ENCODE data around the gene MYADML2.
A peak's percentile ranks its signal among the peaks of the same experiment; 100 is the strongest.

MYADML2 gene

DNA sequence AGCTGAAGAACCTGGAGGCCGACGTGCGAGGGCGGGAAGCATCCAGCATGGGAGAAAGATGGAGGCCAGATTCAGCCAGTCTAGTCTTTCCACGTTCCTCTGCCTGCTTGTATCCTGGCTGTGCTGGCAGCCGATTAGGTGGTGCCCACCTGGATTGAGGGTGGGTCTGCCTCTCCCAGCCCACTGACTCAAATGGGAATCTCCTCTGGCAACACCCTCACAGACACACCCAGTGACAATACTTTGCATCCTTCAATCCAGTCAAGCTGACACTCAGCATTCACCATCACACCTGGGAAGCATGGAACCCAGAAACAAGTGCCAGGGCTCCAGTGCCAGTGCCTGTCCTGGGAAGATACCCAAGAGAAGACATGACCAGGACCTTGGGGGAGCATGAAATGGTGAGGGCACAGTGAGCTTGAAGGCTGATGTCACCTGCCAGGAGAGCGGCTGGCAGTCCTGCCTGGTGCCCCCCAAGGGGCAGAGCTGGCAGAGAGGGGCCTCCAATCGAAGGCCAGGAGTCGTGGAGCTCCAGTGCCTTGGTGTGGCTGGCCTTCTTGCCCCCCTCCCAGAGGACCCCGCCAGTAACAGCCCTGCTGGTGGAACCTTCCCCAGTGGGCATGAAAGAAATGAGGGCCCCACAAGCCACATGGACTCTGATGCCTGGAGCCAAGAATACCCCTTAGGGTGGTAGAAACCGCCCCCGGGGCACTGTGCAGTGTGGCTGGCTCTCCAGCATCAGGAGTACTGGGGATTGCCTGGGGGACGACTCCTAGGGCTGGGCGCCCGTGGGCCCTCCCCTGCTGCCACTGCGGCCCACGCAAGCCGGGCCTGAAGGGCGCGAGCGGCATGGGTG, 45.6 kb downstream of the MYADML2 start:
- Histone ChIP-seq H3K36me3 (ENCODE audit: insufficient read depth, low read length) (peaks cover 32% of the 10 kb centered on the region), H3K9me3 (ENCODE audit: low read length) (no peaks in the 10 kb centered on the region), H3K4me3 (ENCODE audit: low read depth in 1 of 2, low read length in 2 of 2) (peak overlapping the region in 1 of 2 donors; percentile 31), H3K9ac (ENCODE audit: low read length) (no peak overlapping the region), H3K4me1 (ENCODE audit: insufficient read depth, low read length) (no peaks in the 10 kb centered on the region), H3K27ac (ENCODE audit: low read depth, low read length) (no peak overlapping the region), H3K27me3 (ENCODE audit: control insufficient read depth in 1 of 2, insufficient read depth in 2 of 2, low read length in 2 of 2) (peaks cover 0 to 24% of the 10 kb centered on the region in 2 donors)

GRCh38 chr17:81900181-81900820, 46.7 kb downstream of the MYADML2 start:
- Histone ChIP-seq H3K9me3 (ENCODE audit: low read length) (no peaks in the 10 kb centered on the region), H3K4me3 (ENCODE audit: low read depth in 1 of 2, low read length in 2 of 2) (no peak overlapping the region), H3K36me3 (ENCODE audit: insufficient read depth, low read length) (peaks cover 38% of the 10 kb centered on the region), H3K4me1 (ENCODE audit: insufficient read depth, low read length) (no peaks in the 10 kb centered on the region), H3K27ac (ENCODE audit: low read depth, low read length) (no peak overlapping the region), H3K27me3 (ENCODE audit: control insufficient read depth in 1 of 2, insufficient read depth in 2 of 2, low read length in 2 of 2) (peaks cover 0 to 24% of the 10 kb centered on the region in 2 donors), H3K9ac (ENCODE audit: low read length) (no peak overlapping the region)

DNA sequence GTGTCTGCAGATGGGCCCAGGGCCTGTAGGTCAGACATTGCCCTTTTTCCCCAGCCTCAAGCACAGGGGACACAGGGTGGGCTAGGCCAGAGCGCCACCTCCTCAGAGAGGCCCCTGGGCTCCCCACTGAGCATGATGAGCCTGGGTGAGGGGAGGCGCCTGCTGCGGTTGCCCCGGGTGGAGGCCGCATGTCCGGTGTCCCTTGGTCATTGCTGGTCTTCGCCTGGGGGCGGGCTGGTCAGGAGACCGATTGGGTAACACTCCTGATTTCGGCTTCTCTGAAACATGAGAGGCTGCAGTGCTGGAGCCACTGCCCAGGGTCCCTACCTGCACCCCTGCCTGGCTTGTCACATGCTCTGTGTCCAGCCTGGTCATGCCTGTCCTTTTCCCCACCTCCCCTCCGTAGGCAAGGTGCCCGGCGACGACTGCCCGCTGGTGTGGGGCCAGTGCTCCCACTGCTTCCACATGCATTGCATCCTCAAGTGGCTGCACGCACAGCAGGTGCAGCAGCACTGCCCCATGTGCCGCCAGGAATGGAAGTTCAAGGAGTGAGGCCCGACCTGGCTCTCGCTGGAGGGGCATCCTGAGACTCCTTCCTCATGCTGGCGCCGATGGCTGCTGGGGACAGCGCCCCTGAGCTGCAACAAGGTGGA, 47.4 kb downstream of the MYADML2 start:
- no peak overlapping the region for H3K4me3 ChIP-seq (ENCODE audit: low read depth in 1 of 2, low read length in 2 of 2)
- H3K9me3 ChIP-seq (ENCODE audit: low read length): no peaks in the 10 kb centered on the region
- H3K36me3 ChIP-seq (ENCODE audit: insufficient read depth, low read length): peaks cover 42% of the 10 kb centered on the region
- H3K27me3 ChIP-seq (ENCODE audit: control insufficient read depth in 1 of 2, insufficient read depth in 2 of 2, low read length in 2 of 2): peaks cover 0 to 24% of the 10 kb centered on the region in 2 donors
- no peaks in the 10 kb centered on the region for H3K4me1 ChIP-seq (ENCODE audit: insufficient read depth, low read length)
- H3K27ac ChIP-seq (ENCODE audit: low read depth, low read length): no peak overlapping the region
- H3K9ac ChIP-seq (ENCODE audit: low read length): no peak overlapping the region

DNA sequence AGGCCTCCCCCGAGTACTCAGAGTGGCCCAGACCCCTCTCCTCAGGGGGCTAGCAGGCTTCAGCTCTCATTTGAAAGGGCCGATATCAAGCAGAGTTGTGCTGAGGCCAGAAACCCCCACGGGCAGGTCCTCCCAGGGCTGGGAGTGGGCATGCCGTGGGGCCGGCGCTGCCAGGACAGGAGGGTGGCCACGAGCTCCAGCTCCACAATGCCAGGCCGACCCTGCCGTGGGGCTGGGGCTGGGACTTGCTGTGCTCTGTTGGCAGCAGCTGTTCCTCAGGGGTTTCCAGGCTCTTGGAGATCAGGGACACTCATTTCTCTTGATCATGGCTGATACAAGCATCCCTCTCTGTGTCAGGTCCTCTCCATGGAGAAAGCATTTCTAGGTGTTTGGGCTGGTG, 48.1 kb downstream of the MYADML2 start:
- H3K9ac ChIP-seq (ENCODE audit: low read length): no peak overlapping the region
- peaks cover 50% of the 10 kb centered on the region for H3K36me3 ChIP-seq (ENCODE audit: insufficient read depth, low read length)
- no peak overlapping the region for H3K27ac ChIP-seq (ENCODE audit: low read depth, low read length)
- no peaks in the 10 kb centered on the region for H3K4me1 ChIP-seq (ENCODE audit: insufficient read depth, low read length)
- no peaks in the 10 kb centered on the region for H3K9me3 ChIP-seq (ENCODE audit: low read length)
- peaks cover 0 to 24% of the 10 kb centered on the region in 2 donors for H3K27me3 ChIP-seq (ENCODE audit: control insufficient read depth in 1 of 2, insufficient read depth in 2 of 2, low read length in 2 of 2)
- no peak overlapping the region for H3K4me3 ChIP-seq (ENCODE audit: low read depth in 1 of 2, low read length in 2 of 2)

DNA sequence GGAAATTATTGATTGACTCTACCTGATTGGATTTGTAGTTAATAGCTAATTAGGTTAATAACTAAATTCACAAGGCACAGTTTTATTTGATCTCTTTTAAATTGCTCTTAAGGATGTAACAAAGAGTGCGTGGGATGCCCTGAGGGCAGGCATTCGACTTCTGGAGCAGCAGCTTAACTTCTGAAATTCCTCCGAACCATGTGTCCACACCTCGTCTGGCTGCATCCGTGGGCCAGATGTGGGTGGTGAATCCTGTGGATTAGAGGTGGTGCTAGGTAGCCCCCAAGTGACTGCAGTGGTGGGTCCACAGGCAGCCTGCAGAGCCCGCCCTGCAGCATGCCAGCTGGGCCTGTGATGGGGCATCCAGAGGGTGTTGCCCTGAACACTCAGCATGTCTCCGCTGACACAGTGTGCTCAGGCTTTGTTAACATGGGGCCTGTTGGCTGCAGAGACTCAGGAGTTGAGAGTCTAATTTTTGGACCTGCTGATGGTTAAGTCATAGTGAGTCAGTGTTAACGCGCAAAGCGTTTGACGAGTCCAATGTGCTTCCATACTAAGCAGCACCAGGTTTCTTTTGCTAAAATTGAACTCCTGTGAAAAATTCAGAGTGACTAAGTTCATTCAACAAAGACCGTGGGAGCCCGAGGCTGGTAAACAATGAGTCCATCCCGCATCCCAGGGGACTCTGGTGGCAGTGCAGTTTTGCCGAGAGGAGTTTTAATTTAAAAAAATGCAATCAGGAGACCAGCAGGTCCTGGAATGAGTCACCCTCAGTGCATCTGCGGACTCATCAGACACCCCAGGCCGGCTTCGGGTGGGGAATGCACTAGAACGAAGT, 48.8 kb downstream of the MYADML2 start:
- peaks cover 51% of the 10 kb centered on the region for H3K36me3 ChIP-seq (ENCODE audit: insufficient read depth, low read length)
- H3K9me3 ChIP-seq (ENCODE audit: low read length): no peaks in the 10 kb centered on the region
- no peaks in the 10 kb centered on the region for H3K4me1 ChIP-seq (ENCODE audit: insufficient read depth, low read length)
- H3K4me3 ChIP-seq (ENCODE audit: low read depth in 1 of 2, low read length in 2 of 2): no peak overlapping the region
- H3K27ac ChIP-seq (ENCODE audit: low read depth, low read length): no peak overlapping the region
- H3K9ac ChIP-seq (ENCODE audit: low read length): no peak overlapping the region
- H3K27me3 ChIP-seq (ENCODE audit: control insufficient read depth in 1 of 2, insufficient read depth in 2 of 2, low read length in 2 of 2): peaks cover 0 to 20% of the 10 kb centered on the region in 2 donors

- Histone ChIP-seq H3K4me1 (ENCODE audit: insufficient read depth, low read length) (peaks cover 11% of the 10 kb centered on the region), H3K36me3 (ENCODE audit: insufficient read depth, low read length) (peaks cover 49% of the 10 kb centered on the region), H3K27ac (ENCODE audit: low read depth, low read length) (no peak overlapping the region)
These were observed 51.6 kb downstream of the MYADML2 start for GRCh38 chr17:81895400-81895799.

GRCh38 chr17:81891303-81891552, 55.8 kb downstream of the MYADML2 start:
- Histone ChIP-seq H3K9me3 (ENCODE audit: low read length) (no peaks in the 10 kb centered on the region), H3K4me3 (ENCODE audit: low read depth in 1 of 2, low read length in 2 of 2) (peak overlapping the region in 1 of 2 donors; percentile 89), H3K27me3 (ENCODE audit: control insufficient read depth in 1 of 2, insufficient read depth in 2 of 2, low read length in 2 of 2) (no peaks in the 10 kb centered on the region), H3K27ac (ENCODE audit: low read depth, low read length) (peak overlapping the region; percentile 61), H3K4me1 (ENCODE audit: insufficient read depth, low read length) (peaks cover 20% of the 10 kb centered on the region), H3K9ac (ENCODE audit: low read length) (no peak overlapping the region), H3K36me3 (ENCODE audit: insufficient read depth, low read length) (peaks cover 57% of the 10 kb centered on the region)

More at GRCh38 chr17:81895400-81895799, 51.6 kb downstream of the MYADML2 start:
- Histone ChIP-seq H3K9me3 (ENCODE audit: low read length) (no peaks in the 10 kb centered on the region), H3K4me3 (ENCODE audit: low read depth in 1 of 2, low read length in 2 of 2) (no peak overlapping the region), H3K27me3 (ENCODE audit: control insufficient read depth in 1 of 2, insufficient read depth in 2 of 2, low read length in 2 of 2) (no peaks in the 10 kb centered on the region), H3K9ac (ENCODE audit: low read length) (no peak overlapping the region)

DNA sequence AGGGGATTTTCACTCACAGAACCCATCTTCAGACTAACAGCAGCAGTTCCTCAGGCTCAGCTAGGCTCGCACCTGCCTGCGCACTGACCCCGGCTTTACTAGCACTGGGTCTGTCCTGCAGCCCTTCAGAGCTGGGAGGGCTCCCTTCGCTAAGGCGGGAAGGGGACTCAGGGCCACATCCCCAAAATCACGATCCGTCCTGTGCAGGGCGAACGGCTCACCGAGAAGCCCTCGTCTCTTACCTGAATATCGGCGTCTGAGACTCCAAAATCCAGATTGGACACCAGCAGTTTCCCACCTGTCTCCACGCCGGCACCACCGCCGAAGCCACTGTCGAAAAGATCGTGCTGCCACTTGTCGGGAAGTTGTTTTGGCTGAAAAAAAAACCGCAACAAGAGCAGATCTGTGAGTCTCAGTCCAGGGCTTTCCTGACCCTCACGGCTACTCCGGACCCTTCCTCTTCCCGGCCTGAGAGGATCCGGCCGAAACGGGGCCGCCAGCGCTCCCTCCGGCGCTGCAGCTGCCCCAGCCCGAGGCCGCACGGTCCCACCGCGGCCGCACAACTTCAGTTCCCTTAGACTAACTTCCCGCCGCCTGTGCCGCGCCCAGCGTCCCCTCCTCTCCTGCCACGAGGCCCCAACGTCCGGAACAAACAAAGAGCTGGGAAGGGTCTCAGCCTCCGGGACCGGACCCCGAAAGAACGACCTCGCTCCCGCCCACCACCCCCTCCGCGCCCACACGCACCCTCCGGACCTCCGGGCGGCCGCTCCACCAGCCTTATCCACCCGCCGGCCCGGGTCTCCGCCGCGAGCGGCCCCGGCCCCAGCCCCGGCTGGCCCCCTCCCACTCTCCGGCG, 56.4 kb downstream of the MYADML2 start:
- Histone ChIP-seq H3K27me3 (ENCODE audit: control insufficient read depth in 1 of 2, insufficient read depth in 2 of 2, low read length in 2 of 2) (no peaks in the 10 kb centered on the region), H3K36me3 (ENCODE audit: insufficient read depth, low read length) (peaks cover 61% of the 10 kb centered on the region), H3K9me3 (ENCODE audit: low read length) (no peaks in the 10 kb centered on the region)

More for the DNA sequence above, 56.4 kb downstream of the MYADML2 start:
- Histone ChIP-seq H3K27ac (ENCODE audit: low read depth, low read length) (peak overlapping the region; percentile 61), H3K4me1 (ENCODE audit: insufficient read depth, low read length) (peaks cover 20% of the 10 kb centered on the region), H3K4me3 (ENCODE audit: low read depth in 1 of 2, low read length in 2 of 2) (peak overlapping the region; percentile 85 to 89), H3K9ac (ENCODE audit: low read length) (peak overlapping the region; percentile 61)
